ENCODE data around the gene SCT.
"Not testable (repeated sequence)": the region's sequence is repeated elsewhere in the genome, so short reads cannot be mapped to it uniquely, and the experiment has no call there.

DNA sequence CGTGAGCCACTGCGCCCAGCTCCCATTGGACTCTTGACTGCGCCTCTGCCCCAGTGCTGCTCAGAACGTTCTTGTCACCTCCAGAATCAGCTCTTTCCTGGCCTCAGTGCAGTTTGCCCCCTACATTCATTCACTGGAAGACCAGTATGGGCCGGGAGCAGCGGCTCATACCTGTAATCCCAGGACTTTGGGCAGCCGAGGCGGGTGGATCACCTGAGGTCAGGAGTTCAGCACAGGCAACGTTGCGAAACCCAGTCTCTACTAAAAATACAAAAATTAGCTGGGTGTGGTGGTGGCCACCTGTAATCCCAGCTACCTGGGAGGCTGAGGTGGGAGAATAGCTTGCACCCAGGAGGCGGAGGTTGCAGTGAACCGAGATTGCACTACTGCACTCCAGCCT lies 27.5 kb upstream of the SCT start:
- TF ChIP-seq CTCF (conservative IDR thresholded peaks at IDR 0.05; ENCODE audit: low read depth, low read length); EZH2 (IDR thresholded peaks at IDR 0.05; ENCODE audit: borderline replicate concordance, low read depth, low read length, poor library complexity, severe bottlenecking): not testable (repeated sequence)
